GM23338 (cell line): ENCODE results near the gene NDC1. TPM values are rescaled to one million over a fixed set of nuclear protein-coding genes. Genes with fewer than 3 reads are reported as not detected.

Experiments used
- ATAC-seq: fragments of 200-7000 bp; cut with Tn5 transposase; 3 replicates; pipeline ENCODE4 v1.9.1; 2020
- DNase-seq: peaks from one replicate; pipeline ENCODE4 v3.0.0-alpha.2; 2015; ENCODE audit warnings: low spot score
- H2AFZ ChIP-seq: fragments of 200-600 bp; sonication (generic); 2 replicates; pipeline ENCODE4 v1.8.0; 2016; ENCODE audit warnings: antibody characterized with exemption, mild to moderate bottlenecking, moderate library complexity
- H3F3A ChIP-seq: fragments of 200-600 bp; sonication (generic); replicated peaks from 2 replicates; pipeline ENCODE4 v1.8.0; 2017; ENCODE audit warnings: antibody characterized with exemption, mixed run types, low read depth
- H3K27ac ChIP-seq: fragments of 200-600 bp; sonication (generic); 2 replicates; pipeline ENCODE4 v1.6.1; 2016; ENCODE audit warnings: low read depth
- H3K27me3 ChIP-seq: fragments of 200-600 bp; sonication (generic); 2 replicates; pipeline ENCODE4 v1.8.0; 2016; ENCODE audit warnings: mild to moderate bottlenecking, mixed run types, moderate library complexity; ENCODE audit not compliant: insufficient read depth
- H3K36me3 ChIP-seq: fragments of 200-600 bp; sonication (generic); 2 replicates; pipeline ENCODE4 v1.8.0; 2016; ENCODE audit warnings: mild to moderate bottlenecking; ENCODE audit not compliant: insufficient read depth
- H3K4me1 ChIP-seq: fragments of 200-600 bp; sonication (generic); 2 replicates; pipeline ENCODE4 v1.8.0; 2016; ENCODE audit warnings: mild to moderate bottlenecking, moderate library complexity; ENCODE audit not compliant: insufficient read depth
- H3K4me2 ChIP-seq: fragments of 200-600 bp; sonication (generic); 2 replicates; pipeline ENCODE4 v1.7.1; 2017; ENCODE audit warnings: mixed run types
- H3K4me3 ChIP-seq: fragments of 200-600 bp; sonication (generic); 2 replicates; pipeline ENCODE4 v1.6.1; 2016; ENCODE audit warnings: mixed run types
- H3K79me2 ChIP-seq: fragments of 200-600 bp; sonication (generic); replicated peaks from 2 replicates; pipeline ENCODE4 v1.8.0; 2017; ENCODE audit warnings: mild to moderate bottlenecking; ENCODE audit not compliant: insufficient read depth
- H3K9me2 ChIP-seq: fragments of 200-600 bp; sonication (generic); 2 replicates; pipeline ENCODE4 v1.8.0; 2017; ENCODE audit not compliant: insufficient read depth
- H4K20me1 ChIP-seq: fragments of 200-600 bp; sonication (generic); replicated peaks from 2 replicates; pipeline ENCODE4 v1.8.0; 2017; ENCODE audit warnings: mild to moderate bottlenecking; ENCODE audit not compliant: insufficient read depth
- H3K27ac Mint-ChIP-seq: 2 replicates; pipeline ENCODE4 v1.8.0; 2020; ENCODE audit warnings: inconsistent platforms, mild to moderate bottlenecking, moderate library complexity, mixed read lengths
- H3K27me3 Mint-ChIP-seq: 3 replicates; pipeline ENCODE4 v1.8.0; 2022; ENCODE audit warnings: low read depth, mild to moderate bottlenecking, moderate library complexity, mixed read lengths, inconsistent platforms; ENCODE audit not compliant: insufficient read depth, poor library complexity
- H3K36me3 Mint-ChIP-seq: 3 replicates; pipeline ENCODE4 v1.8.0; 2021; ENCODE audit warnings: low read depth, mild to moderate bottlenecking, inconsistent platforms, moderate library complexity, mixed read lengths
- H3K4me1 Mint-ChIP-seq: 3 replicates; pipeline ENCODE4 v1.8.0; 2020; ENCODE audit warnings: mild to moderate bottlenecking, inconsistent platforms, mixed read lengths
- H3K4me3 Mint-ChIP-seq: 3 replicates; pipeline ENCODE4 v1.8.0; 2021; ENCODE audit warnings: moderate library complexity, mild to moderate bottlenecking, inconsistent platforms, mixed read lengths
- H3K9me3 Mint-ChIP-seq: 3 replicates; pipeline ENCODE4 v1.8.0; 2020; ENCODE audit warnings: moderate library complexity, mild to moderate bottlenecking, inconsistent platforms, mixed read lengths
- CREB1 ChIP-seq: fragments of 250-450 bp; sonication (Bioruptor Pico); IDR thresholded peaks from 2 replicates; pipeline ENCODE4 v1.5.0; 2020; ENCODE audit warnings: low read depth, mild to moderate bottlenecking, moderate library complexity
- EZH2phosphoT487 ChIP-seq: fragments of 200-600 bp; sonication (generic); IDR thresholded peaks from one replicate; pipeline ENCODE4 v1.8.1; 2018; ENCODE audit warnings: antibody characterized with exemption; ENCODE audit not compliant: unreplicated experiment
- JUNB ChIP-seq: IDR thresholded peaks from one replicate; pipeline ENCODE4 v1.6.1; 2016; ENCODE audit warnings: antibody characterized with exemption; ENCODE audit not compliant: unreplicated experiment
- NANOG ChIP-seq: IDR thresholded peaks from 2 replicates; pipeline ENCODE4 v1.6.1; 2016; ENCODE audit warnings: antibody characterized with exemption, borderline replicate concordance
- POLR2AphosphoS5 ChIP-seq: IDR thresholded peaks from 2 replicates; pipeline ENCODE4 v1.6.1; 2016; ENCODE audit warnings: antibody characterized with exemption, low read depth
- ZNF114 ChIP-seq: fragments of 250-450 bp; sonication (Bioruptor Pico); IDR thresholded peaks from 2 replicates; pipeline ENCODE4 v1.5.0; 2020; ENCODE audit warnings: mild to moderate bottlenecking, moderate library complexity
- ZNF331 ChIP-seq: fragments of 250-450 bp; sonication (Bioruptor Pico); IDR thresholded peaks from 2 replicates; pipeline ENCODE4 v1.5.0; 2020; ENCODE audit warnings: low read depth, mild to moderate bottlenecking, moderate library complexity
- polyA plus RNA-seq: library from polyadenylated mRNA; unstranded; fragments of >200 nt; fragmentation: Nextera tagmentation; extraction: Ambion mirVana; gene quantifications from 2 replicates; pipeline ENCODE4 v1.2.1, GENCODE V29; 2016
- total RNA-seq: library from RNA; depleted of rRNA; stranded (reverse); fragments of >200 nt; shearing (Covaris generic); gene quantifications from 2 replicates; pipeline ENCODE4 v1.2.3, GENCODE V29; 2014
- TF ChIP-seq, protein P1 (sequence below): IDR thresholded peaks from one replicate; pipeline ENCODE4 v1.6.1; 2018; ENCODE audit warnings: antibody characterized with exemption; ENCODE audit not compliant: unreplicated experiment

NDC1 gene
- total and polyA plus RNA-seq, 2 experiments from 2014 or later, result 19.8 to 100 TPM

GRCh38 chr1:53771648-53772047 is 66.4 kb downstream of the NDC1 start (continued):
- TF ChIP-seq POLR2AphosphoS5, result no peak
- TF ChIP-seq, protein P1, sequence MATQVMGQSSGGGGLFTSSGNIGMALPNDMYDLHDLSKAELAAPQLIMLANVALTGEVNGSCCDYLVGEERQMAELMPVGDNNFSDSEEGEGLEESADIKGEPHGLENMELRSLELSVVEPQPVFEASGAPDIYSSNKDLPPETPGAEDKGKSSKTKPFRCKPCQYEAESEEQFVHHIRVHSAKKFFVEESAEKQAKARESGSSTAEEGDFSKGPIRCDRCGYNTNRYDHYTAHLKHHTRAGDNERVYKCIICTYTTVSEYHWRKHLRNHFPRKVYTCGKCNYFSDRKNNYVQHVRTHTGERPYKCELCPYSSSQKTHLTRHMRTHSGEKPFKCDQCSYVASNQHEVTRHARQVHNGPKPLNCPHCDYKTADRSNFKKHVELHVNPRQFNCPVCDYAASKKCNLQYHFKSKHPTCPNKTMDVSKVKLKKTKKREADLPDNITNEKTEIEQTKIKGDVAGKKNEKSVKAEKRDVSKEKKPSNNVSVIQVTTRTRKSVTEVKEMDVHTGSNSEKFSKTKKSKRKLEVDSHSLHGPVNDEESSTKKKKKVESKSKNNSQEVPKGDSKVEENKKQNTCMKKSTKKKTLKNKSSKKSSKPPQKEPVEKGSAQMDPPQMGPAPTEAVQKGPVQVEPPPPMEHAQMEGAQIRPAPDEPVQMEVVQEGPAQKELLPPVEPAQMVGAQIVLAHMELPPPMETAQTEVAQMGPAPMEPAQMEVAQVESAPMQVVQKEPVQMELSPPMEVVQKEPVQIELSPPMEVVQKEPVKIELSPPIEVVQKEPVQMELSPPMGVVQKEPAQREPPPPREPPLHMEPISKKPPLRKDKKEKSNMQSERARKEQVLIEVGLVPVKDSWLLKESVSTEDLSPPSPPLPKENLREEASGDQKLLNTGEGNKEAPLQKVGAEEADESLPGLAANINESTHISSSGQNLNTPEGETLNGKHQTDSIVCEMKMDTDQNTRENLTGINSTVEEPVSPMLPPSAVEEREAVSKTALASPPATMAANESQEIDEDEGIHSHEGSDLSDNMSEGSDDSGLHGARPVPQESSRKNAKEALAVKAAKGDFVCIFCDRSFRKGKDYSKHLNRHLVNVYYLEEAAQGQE, result no peak
- no peak for TF ChIP-seq CREB1 (CRISPR knock-in tag)
- TF ChIP-seq JUNB, result no peak

- no peak for TF ChIP-seq EZH2phosphoT487
- TF ChIP-seq, protein P1, result no peak
- Histone ChIP-seq H3K4me2 (no peak overlapping the region), H3K79me2 (no peaks in the 10 kb centered on the region), H3F3A (no peaks in the 10 kb centered on the region), H2AFZ (no peak overlapping the region), H3K27ac (no peak overlapping the region), H4K20me1 (no peaks in the 10 kb centered on the region), H3K27me3 (no peaks in the 10 kb centered on the region), H3K9me2 (no peaks in the 10 kb centered on the region), H3K4me3 (no peak overlapping the region), H3K4me1 (no peaks in the 10 kb centered on the region), H3K36me3 (peaks cover 27% of the 10 kb centered on the region)
- H3K4me1 Mint-ChIP-seq, result no peaks in the 10 kb centered on the region
- no peak for DNase-seq
- peaks cover 34% of the 10 kb centered on the region for H3K36me3 Mint-ChIP-seq
- no peak overlapping the region for H3K4me3 Mint-ChIP-seq
- peaks cover 3% of the 10 kb centered on the region for H3K27me3 Mint-ChIP-seq
- no peaks in the 10 kb centered on the region for H3K9me3 Mint-ChIP-seq
- H3K27ac Mint-ChIP-seq, result no peak overlapping the region
- no peak for ATAC-seq
These were observed 68.3 kb downstream of the NDC1 start for GRCh38 chr1:53769780-53770179.

DNA sequence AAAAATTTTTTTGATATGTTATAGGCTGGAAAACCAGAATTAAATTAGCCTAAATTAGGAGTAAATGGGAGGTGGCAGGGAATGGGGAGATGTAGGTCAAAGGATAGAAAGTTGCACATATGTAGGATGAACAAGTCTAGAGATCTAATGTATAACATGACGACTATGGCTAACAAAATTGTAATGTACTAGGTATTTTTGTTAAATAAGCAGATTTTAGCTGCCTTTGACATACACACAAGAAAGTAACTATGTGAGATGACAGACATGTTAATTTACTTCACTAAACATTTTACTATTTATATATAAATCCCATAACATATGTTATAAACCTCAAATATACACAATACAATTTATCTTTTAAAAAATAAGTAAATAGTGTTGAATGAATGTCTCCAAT is 68.9 kb downstream of the NDC1 start:
- Histone ChIP-seq H3F3A (no peaks in the 10 kb centered on the region), H3K27me3 (no peaks in the 10 kb centered on the region), H3K4me2 (no peak overlapping the region), H3K9me2 (no peaks in the 10 kb centered on the region), H3K27ac (no peak overlapping the region), H2AFZ (no peak overlapping the region), H4K20me1 (no peaks in the 10 kb centered on the region), H3K4me3 (no peak overlapping the region), H3K4me1 (no peaks in the 10 kb centered on the region), H3K36me3 (peaks cover 27% of the 10 kb centered on the region), H3K79me2 (no peaks in the 10 kb centered on the region)
- no peak overlapping the region for H3K4me3 Mint-ChIP-seq
- H3K27ac Mint-ChIP-seq, result no peak overlapping the region
- DNase-seq (no peak), ATAC-seq (no peak)
- no peaks in the 10 kb centered on the region for H3K4me1 Mint-ChIP-seq
- H3K36me3 Mint-ChIP-seq, result peaks cover 34% of the 10 kb centered on the region
- peaks cover 4% of the 10 kb centered on the region for H3K27me3 Mint-ChIP-seq
- no peaks in the 10 kb centered on the region for H3K9me3 Mint-ChIP-seq
- TF ChIP-seq ZNF114 (CRISPR knock-in tag) (no peak), NANOG (no peak), ZNF331 (CRISPR knock-in tag) (no peak)
